ENCODE results near the gene STRN. TPM values are rescaled to one million over a fixed set of nuclear protein-coding genes. Genes with fewer than 3 reads are reported as not detected.
"Not testable (repeated sequence)": the region's sequence is repeated elsewhere in the genome, so short reads cannot be mapped to it uniquely, and the experiment has no call there.

The STRN gene
- total RNA-seq, 1 experiment from 2014 or later = 37.6 TPM

DNA sequence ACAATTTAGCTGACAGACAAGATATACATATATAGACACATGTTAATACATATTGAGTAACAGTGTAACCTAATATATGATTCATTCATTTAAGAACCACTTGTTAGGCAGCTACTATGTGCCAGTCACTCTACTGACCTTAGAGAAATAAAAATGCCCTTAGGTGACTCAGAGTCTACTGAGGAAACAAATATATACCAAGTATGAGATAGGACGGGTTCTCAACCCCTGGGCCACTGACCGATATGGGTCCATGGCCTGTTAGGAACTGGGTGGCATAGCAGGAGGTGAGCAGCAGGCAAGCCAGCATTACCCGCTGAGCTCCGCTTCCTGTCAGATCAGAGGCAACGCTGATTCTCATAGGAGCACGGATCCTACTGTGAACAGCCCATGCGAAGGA, 14.8 kb downstream of the STRN start:
- ChIA-PET POLR2A (ENCODE audit: unreplicated experiment) (no interaction called here), CTCF (no interaction called here)
- Histone ChIP-seq H3K27ac (peak overlapping the region; percentile 88), H3K4me2 (peak overlapping the region; percentile 52), H3K4me3 (no peak overlapping the region), H2AFZ (no peak overlapping the region), H3K36me3 (ENCODE audit: low read depth) (no peaks in the 10 kb centered on the region), H3K4me1 (replicated peaks; ENCODE audit: insufficient read depth) (peaks cover 36% of the 10 kb centered on the region), H3K9me3 (ENCODE audit: insufficient read depth, low read depth) (no peaks in the 10 kb centered on the region), H4K20me1 (ENCODE audit: insufficient read depth) (no peaks in the 10 kb centered on the region), H3F3A (ENCODE audit: insufficient read depth, low read depth) (peaks cover 28% of the 10 kb centered on the region), H3K9me2 (ENCODE audit: insufficient read depth) (no peaks in the 10 kb centered on the region), H3K79me2 (ENCODE audit: low read depth) (peaks cover 75% of the 10 kb centered on the region), H3K27me3 (ENCODE audit: insufficient read depth, low read depth) (no peaks in the 10 kb centered on the region)
- no peak for TF ChIP-seq EZH2 (IDR thresholded peaks at IDR 0.05; ENCODE audit: low read depth)
- TF ChIP-seq, protein P1, sequence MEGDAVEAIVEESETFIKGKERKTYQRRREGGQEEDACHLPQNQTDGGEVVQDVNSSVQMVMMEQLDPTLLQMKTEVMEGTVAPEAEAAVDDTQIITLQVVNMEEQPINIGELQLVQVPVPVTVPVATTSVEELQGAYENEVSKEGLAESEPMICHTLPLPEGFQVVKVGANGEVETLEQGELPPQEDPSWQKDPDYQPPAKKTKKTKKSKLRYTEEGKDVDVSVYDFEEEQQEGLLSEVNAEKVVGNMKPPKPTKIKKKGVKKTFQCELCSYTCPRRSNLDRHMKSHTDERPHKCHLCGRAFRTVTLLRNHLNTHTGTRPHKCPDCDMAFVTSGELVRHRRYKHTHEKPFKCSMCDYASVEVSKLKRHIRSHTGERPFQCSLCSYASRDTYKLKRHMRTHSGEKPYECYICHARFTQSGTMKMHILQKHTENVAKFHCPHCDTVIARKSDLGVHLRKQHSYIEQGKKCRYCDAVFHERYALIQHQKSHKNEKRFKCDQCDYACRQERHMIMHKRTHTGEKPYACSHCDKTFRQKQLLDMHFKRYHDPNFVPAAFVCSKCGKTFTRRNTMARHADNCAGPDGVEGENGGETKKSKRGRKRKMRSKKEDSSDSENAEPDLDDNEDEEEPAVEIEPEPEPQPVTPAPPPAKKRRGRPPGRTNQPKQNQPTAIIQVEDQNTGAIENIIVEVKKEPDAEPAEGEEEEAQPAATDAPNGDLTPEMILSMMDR (conservative IDR thresholded peaks at IDR 0.05) = no peak
- no TSS peak for BruUV-seq (replicated peaks)
- intact Hi-C loops (cut with micrococcal nuclease; ENCODE audit: unreplicated experiment) = no loop called here
- peak in 1 of 2 experiments; percentile 89 for DNase-seq

DNA sequence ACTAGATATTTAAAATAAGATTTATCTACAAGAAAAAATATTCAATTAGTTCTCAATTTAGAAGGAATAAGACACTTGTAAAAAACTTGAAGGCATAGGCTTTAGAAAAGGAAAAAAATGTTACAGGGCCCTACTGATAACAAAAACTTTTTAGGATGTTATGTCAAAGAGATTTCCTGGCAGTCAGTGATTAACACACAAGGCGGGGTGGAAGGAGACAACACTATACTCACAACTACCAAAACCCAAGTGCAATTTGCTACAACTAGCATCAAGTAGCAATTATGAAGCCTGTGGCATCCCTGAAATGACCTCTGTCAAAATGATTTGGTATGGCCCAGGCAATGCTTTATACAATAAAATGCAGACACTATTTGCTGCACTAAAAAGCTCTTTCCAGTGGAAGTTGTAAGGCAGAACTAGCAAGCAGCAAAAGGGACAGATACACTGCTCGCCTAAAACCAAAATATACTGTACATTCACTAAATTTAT, 15.3 kb downstream of the STRN start:
- CTCF ChIA-PET = no interaction called here
- H3K9me2 ChIP-seq (ENCODE audit: insufficient read depth) = no peaks in the 10 kb centered on the region
- no peaks in the 10 kb centered on the region for H3K27me3 ChIP-seq (ENCODE audit: insufficient read depth, low read depth)
- H2AFZ ChIP-seq = no peak overlapping the region
- H3K4me1 ChIP-seq (replicated peaks; ENCODE audit: insufficient read depth) = peaks cover 36% of the 10 kb centered on the region
- no TSS peak for BruUV-seq (replicated peaks)
- H3K27ac ChIP-seq = peak overlapping the region; percentile 88
- no peaks in the 10 kb centered on the region for H4K20me1 ChIP-seq (ENCODE audit: insufficient read depth)
- peak overlapping the region; percentile 52 for H3K4me2 ChIP-seq
- POLR2A ChIA-PET (ENCODE audit: unreplicated experiment) = no interaction called here
- no peaks in the 10 kb centered on the region for H3K9me3 ChIP-seq (ENCODE audit: insufficient read depth, low read depth)
- no peak overlapping the region for H3K4me3 ChIP-seq
- intact Hi-C loops (cut with micrococcal nuclease; ENCODE audit: unreplicated experiment) = no loop called here
- no peak for DNase-seq
- no peaks in the 10 kb centered on the region for H3K36me3 ChIP-seq (ENCODE audit: low read depth)
- peaks cover 28% of the 10 kb centered on the region for H3F3A ChIP-seq (ENCODE audit: insufficient read depth, low read depth)
- peaks cover 73% of the 10 kb centered on the region for H3K79me2 ChIP-seq (ENCODE audit: low read depth)
- TF ChIP-seq EZH2 (IDR thresholded peaks at IDR 0.05; ENCODE audit: low read depth) = no peak
- TF ChIP-seq, protein P1 (conservative IDR thresholded peaks at IDR 0.05) = no peak

DNA sequence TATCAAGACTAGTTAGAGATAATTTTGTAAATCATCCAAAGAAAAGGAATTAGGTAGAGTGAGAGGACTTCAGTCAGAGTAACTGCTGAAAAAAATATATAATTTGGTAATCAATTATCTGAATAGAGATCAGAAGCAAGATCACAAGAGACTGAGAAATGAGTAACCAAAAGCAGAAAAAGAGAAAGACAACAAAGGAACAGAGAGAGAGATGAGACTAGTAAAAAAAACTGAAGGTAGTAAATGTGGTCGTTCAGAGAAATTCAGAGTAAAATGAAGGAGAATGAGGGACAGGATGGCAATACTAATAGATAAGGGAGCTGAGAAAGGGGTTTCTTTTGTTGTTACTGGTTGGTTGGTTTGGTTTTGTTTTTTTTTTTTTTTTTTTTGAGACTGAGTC, 16.5 kb downstream of the STRN start:
- Histone ChIP-seq H3K36me3 (ENCODE audit: low read depth) (no peaks in the 10 kb centered on the region), H3K4me2 (no peak overlapping the region), H3K9me3 (ENCODE audit: insufficient read depth, low read depth) (no peaks in the 10 kb centered on the region), H3K4me1 (replicated peaks; ENCODE audit: insufficient read depth) (peaks cover 36% of the 10 kb centered on the region), H3F3A (ENCODE audit: insufficient read depth, low read depth) (peaks cover 28% of the 10 kb centered on the region), H3K9me2 (ENCODE audit: insufficient read depth) (no peaks in the 10 kb centered on the region), H3K79me2 (ENCODE audit: low read depth) (peaks cover 63% of the 10 kb centered on the region), H3K27ac (no peak overlapping the region), H3K27me3 (ENCODE audit: insufficient read depth, low read depth) (no peaks in the 10 kb centered on the region), H4K20me1 (ENCODE audit: insufficient read depth) (no peaks in the 10 kb centered on the region), H3K4me3 (no peak overlapping the region), H2AFZ (no peak overlapping the region)
- BruUV-seq (replicated peaks) = no TSS peak
- intact Hi-C loops (cut with micrococcal nuclease; ENCODE audit: unreplicated experiment) = no loop called here
- ChIA-PET POLR2A (ENCODE audit: unreplicated experiment) (no interaction called here), CTCF (no interaction called here)
- no peak for DNase-seq
- TF ChIP-seq, protein P1 (conservative IDR thresholded peaks at IDR 0.05) = no peak
- no peak for TF ChIP-seq EZH2 (IDR thresholded peaks at IDR 0.05; ENCODE audit: low read depth)

DNA sequence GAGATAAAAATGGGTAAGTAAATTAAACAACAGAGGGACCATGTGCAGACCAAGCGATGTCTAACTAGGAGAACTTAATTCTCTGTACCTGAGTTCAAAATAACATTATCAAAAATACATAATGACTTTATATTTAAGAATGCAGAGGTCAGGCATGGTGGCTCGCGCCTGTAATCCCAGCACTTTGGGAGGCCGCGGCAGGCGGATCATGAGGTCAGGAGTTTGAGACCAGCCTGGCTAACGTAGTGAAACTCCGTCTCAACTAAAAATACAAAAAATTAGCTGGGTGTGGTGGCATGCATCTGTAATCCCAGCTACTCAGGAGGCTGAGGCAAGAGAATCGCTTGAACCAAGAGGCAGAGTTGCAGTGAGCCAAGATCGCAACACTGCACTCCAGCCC, 21.1 kb downstream of the STRN start:
- H4K20me1 ChIP-seq (ENCODE audit: insufficient read depth); H3K27me3 ChIP-seq (ENCODE audit: insufficient read depth, low read depth); H3K36me3 ChIP-seq (ENCODE audit: low read depth); H3K4me3 ChIP-seq; POLR2A ChIA-PET (ENCODE audit: unreplicated experiment); H2AFZ ChIP-seq; intact Hi-C loops (cut with micrococcal nuclease; ENCODE audit: unreplicated experiment); H3K27ac ChIP-seq; H3K4me1 ChIP-seq (replicated peaks; ENCODE audit: insufficient read depth); H3F3A ChIP-seq (ENCODE audit: insufficient read depth, low read depth); H3K9me2 ChIP-seq (ENCODE audit: insufficient read depth); H3K9me3 ChIP-seq (ENCODE audit: insufficient read depth, low read depth); H3K4me2 ChIP-seq; DNase-seq; CTCF ChIA-PET; BruUV-seq (replicated peaks): not testable (repeated sequence)
- H3K79me2 ChIP-seq (ENCODE audit: low read depth) = peaks cover 36% of the 10 kb centered on the region
